GM12864 (cell line): Measurements from ENCODE around the gene EPN3.

Experiments
- DNase-seq: peaks from one replicate; pipeline ENCODE4 v3.0.0-alpha.2; 2011; ENCODE audit warnings: low read depth
- H3K4me3 ChIP-seq: 2 replicates; pipeline ENCODE4 v1.5.1; 2011; ENCODE audit warnings: mild to moderate bottlenecking, low read depth, low read length, control low read depth
- CTCF ChIP-seq: IDR thresholded peaks from 2 replicates; pipeline ENCODE4 v1.5.1; 2011; ENCODE audit warnings: low read depth, mild to moderate bottlenecking, moderate library complexity, low read length, control low read depth, inconsistent platforms; ENCODE audit errors: missing control alignments

The EPN3 gene

GRCh38 chr17:50560185-50560824, 27.8 kb downstream of the EPN3 start, which contains the start of gene CACNA1G:
Gene CACNA1G (plus strand): TSS chr17:50560715. CDS start chr17:50561460, 745 bp downstream.
- no peak for TF ChIP-seq CTCF
- H3K4me3 ChIP-seq: peak within 1 kb of the TSS; percentile 46
- no peak for DNase-seq

DNA sequence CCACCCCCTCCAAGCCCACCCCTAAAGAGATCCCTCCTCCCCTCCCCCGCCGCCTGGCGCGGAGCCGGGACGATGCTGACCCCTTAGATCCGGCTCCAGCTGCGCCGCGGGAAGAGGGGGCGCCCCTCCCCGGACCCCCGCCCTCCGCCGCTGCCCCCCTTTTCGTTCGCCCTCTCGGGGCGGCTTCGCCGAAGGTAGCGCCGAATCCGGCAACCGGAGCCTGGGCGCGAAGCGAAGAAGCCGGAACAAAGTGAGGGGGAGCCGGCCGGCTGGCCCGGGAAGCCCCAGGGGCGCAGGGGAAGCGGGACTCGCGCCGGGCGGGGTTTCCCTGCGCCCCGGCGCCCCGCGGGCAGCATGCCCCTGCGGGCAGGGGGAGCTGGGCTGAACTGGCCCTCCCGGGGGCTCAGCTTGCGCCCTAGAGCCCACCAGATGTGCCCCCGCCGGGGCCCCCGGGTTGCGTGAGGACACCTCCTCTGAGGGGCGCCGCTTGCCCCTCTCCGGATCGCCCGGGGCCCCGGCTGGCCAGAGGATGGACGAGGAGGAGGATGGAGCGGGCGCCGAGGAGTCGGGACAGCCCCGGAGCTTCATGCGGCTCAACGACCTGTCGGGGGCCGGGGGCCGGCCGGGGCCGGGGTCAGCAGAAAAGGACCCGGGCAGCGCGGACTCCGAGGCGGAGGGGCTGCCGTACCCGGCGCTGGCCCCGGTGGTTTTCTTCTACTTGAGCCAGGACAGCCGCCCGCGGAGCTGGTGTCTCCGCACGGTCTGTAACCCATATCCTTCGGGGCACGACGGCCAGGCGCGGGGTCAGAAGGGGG, 28.6 kb downstream of the EPN3 start:
- peak overlapping the region; percentile 46 for H3K4me3 ChIP-seq
- DNase-seq: no peak
- no peak for TF ChIP-seq CTCF

- DNase-seq: no peak
- TF ChIP-seq CTCF: no peak
- no peak overlapping the region for H3K4me3 ChIP-seq
Observed at GRCh38 chr17:50561746-50562141, 29.2 kb downstream of the EPN3 start.

- TF ChIP-seq CTCF: no peak
- H3K4me3 ChIP-seq: no peak overlapping the region
- DNase-seq: no peak
Observed at GRCh38 chr17:50562242-50563091, 29.9 kb downstream of the EPN3 start.

DNA sequence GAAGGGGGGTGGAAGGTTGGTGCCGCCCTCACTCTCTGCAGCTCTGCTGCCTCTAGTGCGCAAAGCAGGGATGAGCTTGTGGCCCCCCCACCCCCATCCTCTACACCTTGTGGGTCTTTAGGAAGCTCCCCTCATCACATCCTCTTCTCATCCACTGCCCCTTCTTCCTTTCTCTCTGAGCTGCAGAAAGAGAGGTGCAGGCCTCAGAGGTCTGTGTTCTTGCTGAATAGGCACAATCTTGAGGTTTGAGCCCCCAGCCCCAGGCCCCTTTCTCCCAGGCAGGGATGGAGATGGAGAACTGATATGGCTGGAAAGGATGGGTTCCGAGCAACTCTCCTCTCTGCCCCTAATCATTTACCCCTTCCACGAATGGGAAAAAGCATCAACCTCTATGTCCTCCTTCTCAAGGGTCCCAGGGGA, 30.6 kb downstream of the EPN3 start:
- no peak for DNase-seq
- TF ChIP-seq CTCF: peak; percentile 11
- H3K4me3 ChIP-seq: no peak overlapping the region

GRCh38 chr17:50564916-50565315, 32.4 kb downstream of the EPN3 start:
- no peak for DNase-seq
- no peak for TF ChIP-seq CTCF
- H3K4me3 ChIP-seq: no peak overlapping the region
